GM23248 (cell line): ENCODE results near the gene MCTP2.

Experiments
- EZH2 ChIP-seq: fragments of 200-600 bp; sonication (generic); IDR thresholded peaks from 2 replicates; pipeline ENCODE4 v1.6.1; 2018; ENCODE audit warnings: antibody characterized with exemption, mild to moderate bottlenecking; ENCODE audit not compliant: insufficient read depth, poor library complexity, severe bottlenecking
- EZH2phosphoT487 ChIP-seq: fragments of 200-600 bp; sonication (generic); IDR thresholded peaks from 2 replicates; pipeline ENCODE4 v1.6.1; 2018; ENCODE audit warnings: antibody characterized with exemption, moderate library complexity, mild to moderate bottlenecking, low read depth; ENCODE audit not compliant: insufficient read depth

GRCh38 chr15:94269954-94270353 is 38.6 kb downstream of the MCTP2 start:
- TF ChIP-seq EZH2 (no peak), EZH2phosphoT487 (no peak)
